DMS79 treated with DMSO at 0.1 percent for 48 hours (cell line): ENCODE measurements around the gene KRTAP1-1.
"Not testable (repeated sequence)": the region's sequence is repeated elsewhere in the genome, so short reads cannot be mapped to it uniquely, and the experiment has no call there.

Experiments used
- DNase-seq: peaks from one replicate; lab custom pipeline; 2025; lab: John Stamatoyannopoulos, UW

Gene KRTAP1-1

DNA sequence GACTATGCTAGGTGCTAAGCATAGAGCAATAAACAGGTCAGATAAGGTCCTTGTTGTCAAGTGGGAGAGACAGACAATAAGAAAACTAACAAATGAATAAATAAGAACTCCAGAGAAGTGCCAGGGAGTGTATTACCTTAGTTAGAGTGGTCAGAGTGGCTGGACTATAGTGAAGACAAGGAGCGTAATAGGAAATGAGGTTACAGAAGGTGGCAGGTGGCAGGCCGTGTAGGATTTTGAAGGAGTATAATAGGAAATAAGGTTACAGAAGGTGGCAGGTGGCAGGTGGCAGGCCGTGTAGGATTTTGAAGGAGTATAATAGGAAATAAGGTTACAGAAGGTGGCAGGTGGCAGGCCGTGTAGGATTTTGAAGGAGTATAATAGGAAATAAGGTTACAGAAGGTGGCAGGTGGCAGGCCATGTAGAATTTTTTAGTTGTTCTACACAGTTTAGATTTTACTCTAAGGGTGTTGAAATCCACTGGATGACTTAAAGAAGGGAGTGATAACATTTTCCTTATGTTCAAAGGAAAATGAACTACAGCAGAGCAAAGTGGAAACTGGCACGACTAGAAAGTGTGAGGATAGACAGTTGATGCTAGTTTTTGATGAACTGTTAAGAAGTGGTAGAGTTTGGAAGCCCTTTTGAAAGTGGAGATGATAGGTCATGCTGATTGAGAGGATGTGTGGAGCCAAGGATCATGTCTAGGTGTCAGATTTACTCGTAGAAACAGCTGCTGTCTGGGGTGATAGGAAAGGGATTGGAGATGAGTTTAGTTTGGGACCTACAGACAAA lies 28.7 kb downstream of the KRTAP1-1 start:
- no peak for DNase-seq

DNA sequence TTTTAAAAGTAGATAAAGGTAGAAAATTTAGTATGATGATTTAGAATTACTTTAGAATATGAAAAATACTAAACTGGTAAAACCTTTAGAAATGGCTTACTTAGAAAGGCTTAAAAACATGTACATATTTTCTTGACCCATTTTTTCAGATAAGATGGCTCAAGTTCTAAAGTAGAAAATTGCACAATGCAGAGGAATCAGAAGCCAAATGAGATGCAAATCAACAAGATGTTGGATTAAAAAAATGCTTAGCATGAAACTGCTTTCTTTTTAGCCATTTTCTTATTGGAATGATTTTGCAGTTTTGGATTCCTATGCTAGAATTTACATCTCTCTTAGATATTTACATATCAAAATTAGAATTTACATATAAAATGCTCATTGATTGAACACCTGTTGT lies 30.8 kb downstream of the KRTAP1-1 start:
- DNase-seq = no peak

DNA sequence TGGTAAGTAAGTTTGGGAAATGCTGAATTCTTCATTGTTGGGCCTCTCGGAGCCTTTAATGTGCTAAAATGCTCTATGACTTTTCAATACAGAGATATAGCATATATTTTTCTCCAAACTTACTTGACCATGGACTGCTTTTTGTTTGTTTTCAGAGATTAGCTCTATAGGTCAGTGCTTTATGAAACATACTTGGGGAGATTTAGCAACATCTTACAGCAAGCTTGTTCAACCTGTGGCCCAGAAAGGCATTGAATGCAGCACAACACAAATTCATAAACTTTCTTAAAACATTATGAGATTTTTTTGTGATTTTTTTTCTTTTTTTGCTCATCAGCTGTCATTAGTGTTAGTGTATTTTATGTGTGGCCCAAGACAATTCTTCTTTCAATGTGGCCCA lies 31.3 kb downstream of the KRTAP1-1 start:
- no peak for DNase-seq

DNA sequence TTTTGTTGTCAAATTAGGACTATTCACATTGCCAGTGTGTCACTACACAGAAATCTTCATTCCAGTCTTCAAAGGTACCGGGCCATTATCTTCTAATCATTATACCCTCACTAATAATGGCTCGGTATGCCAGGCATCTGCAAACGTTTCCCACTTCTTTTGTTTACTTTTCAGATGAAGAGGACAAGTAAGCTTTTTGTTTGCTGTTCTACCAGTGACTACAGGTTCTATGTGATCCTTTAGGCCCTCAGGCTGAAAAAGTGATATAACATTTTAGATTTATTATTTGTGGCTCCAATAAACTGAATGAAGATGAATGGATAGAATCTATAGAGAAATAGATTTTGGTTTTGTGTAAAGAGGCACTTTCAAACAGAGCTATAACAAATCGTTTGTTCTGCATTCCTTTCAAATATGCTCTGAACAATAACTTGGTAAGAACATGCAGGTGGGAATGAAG lies 31.9 kb downstream of the KRTAP1-1 start:
- DNase-seq = peak; percentile 30

DNA sequence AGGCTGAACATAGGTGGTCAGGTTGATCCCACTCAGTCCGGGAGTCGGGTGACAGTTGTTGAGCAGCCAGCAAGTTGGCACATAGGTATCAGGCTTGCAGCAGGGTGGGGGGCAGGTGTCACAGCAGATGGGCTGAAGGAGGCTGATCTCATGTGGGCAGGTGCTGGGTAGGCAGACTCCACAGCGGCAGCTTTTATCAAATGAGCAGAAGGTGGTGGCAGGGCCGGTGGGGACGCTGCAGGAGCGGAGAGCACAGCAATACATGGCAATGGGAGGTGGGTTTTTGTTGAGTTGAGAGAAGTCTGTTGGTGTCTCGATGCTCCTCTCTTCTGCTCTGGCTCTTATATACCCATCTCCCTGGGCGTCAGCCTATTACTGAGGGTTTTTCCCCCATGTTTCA lies 32.4 kb downstream of the KRTAP1-1 start, which contains the start of gene KRTAP3-1:
KRTAP3-1 (minus strand) TSS at position 318 of the 400 bp plus-strand sequence; CDS start at position 264, 54 bp downstream.
- DNase-seq = no peak

DNA sequence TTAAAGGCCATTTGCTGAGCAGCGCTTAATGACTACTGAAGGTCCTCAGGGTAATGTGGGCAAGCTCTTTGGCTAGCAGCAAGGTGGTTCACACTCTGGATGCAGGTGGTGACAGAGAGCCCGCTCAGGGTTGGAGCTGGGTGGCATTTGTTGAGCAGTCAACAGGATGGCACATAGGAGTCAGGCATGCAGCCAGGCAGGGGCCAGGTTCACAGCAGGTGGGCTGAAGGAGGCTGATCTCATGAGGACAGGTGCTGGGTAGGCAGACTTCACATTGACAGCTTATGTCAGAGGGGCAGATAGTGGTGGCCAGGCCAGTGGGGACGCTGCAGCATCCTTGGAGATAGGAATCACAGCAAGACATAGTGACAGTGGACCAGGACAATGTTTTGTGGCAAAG lies 36.9 kb downstream of the KRTAP1-1 start:
- DNase-seq = peak; percentile 53

DNA sequence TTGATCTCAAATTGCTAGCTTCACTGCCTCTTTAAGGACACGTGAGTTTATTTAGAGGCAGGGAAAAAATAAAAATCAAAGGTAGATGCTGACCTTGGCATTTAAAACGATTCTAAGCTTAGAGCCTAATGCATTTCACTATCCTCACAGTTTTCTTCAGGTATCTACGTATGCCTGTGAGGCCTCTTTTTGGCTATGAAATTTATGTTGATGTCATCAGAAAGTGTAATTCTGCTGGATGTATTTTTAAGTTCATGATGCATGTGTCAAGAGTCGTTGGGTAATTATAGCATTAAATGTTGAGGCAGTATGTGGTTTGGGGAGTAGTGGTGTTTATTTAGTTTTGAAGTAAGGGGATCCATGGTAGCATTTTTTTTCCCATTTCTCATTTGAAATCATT lies 37.3 kb downstream of the KRTAP1-1 start:
- peak; percentile 61 for DNase-seq

DNA sequence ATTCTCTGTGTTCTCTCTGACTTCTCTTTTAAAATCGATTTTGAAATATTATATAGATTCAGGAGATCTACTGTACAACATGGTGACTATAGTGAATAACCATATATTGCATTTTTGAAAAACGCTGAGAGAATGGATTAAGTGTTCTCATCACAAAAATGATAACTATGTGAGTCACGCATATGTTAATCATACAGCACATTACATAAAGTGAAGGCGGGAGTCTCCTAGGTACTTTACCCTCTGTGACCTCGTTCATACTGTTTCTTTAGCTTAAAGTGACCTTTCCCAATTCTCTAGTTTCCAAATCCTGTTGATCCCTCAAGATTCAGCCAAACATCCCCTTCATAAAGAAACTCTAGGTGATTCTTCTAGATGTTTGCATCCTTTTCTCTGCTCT lies 38.4 kb downstream of the KRTAP1-1 start:
- no peak for DNase-seq

DNA sequence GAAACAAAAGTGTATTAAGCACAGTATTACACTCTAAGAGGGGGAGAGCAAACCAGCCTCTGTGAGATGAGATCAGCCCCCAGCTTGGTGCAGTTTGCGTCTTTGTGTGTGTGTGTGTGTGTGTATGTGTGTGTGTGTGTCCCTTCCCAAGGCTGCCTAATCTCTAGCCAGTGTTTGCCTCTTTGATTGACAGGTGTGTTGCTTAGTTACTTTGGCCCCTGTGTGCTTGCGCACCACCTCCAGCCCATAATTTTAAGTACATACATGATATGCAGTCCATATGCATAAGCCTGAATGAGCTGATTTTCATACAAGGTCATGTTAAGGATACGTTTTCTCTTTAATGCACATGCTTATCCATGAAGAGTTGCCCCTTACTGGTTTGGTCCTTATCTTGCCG lies 39.5 kb downstream of the KRTAP1-1 start:
- DNase-seq = no peak

DNA sequence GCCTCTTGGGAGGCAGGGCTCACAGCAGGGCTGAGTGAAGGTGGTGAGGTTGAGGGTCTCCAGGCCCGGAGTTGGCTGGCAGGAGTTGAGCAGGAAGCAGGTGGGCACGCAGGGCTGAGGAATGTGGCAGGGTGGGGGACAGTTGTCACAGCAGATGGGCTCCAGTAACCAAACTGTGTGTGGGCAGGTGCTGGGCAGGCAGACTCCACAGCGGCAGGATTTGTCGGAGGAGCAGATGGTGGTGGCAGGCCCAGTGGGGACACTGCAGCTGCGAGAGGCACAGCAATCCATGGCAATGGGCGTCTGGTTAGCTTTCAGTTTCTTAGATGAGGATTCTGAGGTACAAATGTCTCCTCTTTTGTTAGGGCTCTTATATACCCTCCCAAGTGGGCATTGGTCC lies 41.7 kb downstream of the KRTAP1-1 start, which contains the start of gene KRTAP3-2:
KRTAP3-2 (minus strand) TSS at position 344 of the 400 bp plus-strand sequence; CDS start at position 291, 53 bp downstream.
- not testable (repeated sequence) for DNase-seq

DNA sequence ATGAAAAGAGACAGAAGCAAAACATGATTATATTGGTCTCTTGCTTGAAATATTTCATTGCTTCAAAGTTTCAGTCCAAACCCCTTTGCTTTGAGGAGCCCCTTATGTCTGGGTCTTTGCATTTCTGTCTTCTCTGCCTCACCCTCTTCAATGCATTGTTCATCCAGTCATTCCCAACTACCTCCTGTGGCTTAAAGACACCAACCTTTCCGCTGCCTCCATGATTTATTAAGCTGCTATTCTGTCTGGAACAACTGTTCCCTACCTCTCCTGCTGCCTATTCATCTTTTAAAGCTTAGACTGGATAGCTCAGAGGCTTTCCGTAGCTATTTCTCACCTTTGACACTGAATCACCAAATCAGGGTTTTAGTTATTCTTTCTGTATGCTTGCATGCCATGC lies 43.9 kb downstream of the KRTAP1-1 start:
- no peak for DNase-seq

DNA sequence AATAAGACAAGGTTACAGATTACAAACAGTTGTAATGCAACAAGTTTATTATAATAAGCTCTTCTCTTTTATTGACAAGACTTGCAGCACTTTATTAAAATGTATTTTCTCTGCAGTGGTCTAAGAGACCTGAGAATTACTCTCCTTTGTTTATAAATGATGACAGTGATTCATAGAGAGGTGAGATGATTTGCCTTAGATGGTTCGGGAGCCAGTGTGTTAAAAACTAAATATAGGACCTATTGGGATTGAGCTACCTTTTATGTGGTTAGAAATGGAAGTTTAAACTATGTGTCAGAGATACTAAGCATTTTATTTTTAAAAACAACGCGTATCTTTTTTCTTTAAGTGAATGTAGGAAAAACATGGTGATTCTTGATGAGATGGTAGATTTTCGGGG lies 44.4 kb downstream of the KRTAP1-1 start:
- no peak for DNase-seq

DNA sequence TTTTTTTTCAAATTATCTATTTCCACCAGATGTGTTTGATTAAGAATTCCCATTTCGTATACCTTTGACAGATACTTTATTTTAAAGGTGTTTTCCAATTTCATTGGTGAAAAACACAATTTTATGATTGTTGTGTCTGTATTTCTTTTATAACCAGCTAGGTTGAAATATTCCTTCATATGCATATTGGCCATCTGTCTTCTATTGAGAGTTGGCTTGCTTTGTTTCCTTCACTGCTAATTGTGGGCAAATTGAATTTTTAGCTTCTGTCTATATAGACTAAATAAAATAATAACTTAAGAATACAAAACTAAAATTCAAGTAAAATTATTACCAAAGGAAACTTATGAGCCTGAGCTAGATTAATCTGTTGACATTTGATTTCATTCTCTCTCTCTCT lies 46.1 kb downstream of the KRTAP1-1 start:
- DNase-seq = no peak

DNA sequence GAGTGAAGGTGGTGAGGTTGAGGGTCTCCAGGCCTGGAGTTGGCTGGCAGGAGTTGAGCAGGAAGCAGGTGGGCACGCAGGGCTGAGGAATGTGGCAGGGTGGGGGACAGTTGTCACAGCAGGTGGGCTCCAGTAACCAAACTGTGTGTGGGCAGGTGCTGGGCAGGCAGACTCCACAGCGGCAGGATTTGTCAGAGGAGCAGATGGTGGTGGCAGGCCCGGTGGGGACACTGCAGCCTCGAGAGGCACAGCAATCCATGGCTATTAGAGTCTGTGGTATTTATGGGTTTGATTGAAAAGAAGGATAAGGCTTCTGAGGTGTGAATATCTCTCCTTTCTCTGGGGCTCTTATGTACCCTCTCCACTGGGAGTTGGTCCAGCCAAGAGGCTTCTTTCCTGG lies 47.4 kb downstream of the KRTAP1-1 start, which contains the start of gene KRTAP3-3:
KRTAP3-3 (minus strand) TSS at position 326 of the 400 bp plus-strand sequence; CDS start at position 259, 67 bp downstream.
- no peak for DNase-seq

DNA sequence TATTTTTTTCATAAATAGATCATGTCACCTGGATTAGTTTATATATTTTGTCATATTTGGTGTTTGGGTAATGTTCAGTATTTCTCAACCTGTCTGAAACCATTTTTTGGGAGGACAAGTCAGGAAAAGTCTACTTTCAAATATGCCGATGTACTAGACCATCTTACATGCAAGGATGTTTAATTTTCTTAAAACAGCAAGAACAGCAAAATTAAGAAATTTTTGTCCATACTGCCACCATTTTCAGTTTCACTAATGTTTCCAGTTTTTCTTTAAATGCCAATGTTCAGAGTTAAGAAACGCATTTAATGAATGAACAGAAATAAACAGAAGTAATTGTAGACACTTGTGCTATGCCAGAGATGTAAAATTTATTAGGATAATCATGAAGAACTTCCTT lies 48.2 kb downstream of the KRTAP1-1 start:
- DNase-seq = no peak

DNA sequence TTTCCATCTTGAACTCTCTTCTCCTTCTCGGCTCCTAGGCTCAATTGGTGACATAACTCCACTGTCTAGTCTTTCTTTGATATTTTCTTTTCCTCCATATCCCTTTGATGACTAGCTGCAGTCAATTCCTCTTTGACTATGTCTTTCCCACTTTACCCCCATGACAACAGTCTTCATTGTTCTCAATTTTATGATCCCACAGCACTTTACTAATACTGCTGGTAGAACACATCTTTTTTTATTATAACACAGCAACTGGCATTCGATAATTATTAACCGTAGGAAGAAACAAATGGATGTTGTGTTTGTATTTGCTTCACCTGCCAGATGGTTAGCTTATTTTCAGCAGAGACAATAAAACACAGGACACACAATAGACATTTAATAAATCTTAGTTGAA lies 48.6 kb downstream of the KRTAP1-1 start:
- no peak for DNase-seq
